Chondrocyte (in vitro differentiated cells): ENCODE data around the gene AJAP1. TPM values are rescaled to one million over a fixed set of nuclear protein-coding genes. Genes with fewer than 3 reads are reported as not detected.

ENCODE experiments used
- DNase-seq: peaks from one replicate; pipeline ENCODE4 v3.0.0; 2021; ENCODE audit warnings: mixed read lengths, low spot score
- H3K27ac Mint-ChIP-seq: one replicate; pipeline ENCODE4 v1.8.0; 2021; ENCODE audit warnings: mild to moderate bottlenecking, moderate library complexity, mixed read lengths; ENCODE audit not compliant: unreplicated experiment
- H3K27me3 Mint-ChIP-seq: 2 replicates; pipeline ENCODE4 v1.8.0; 2021; ENCODE audit warnings: low read depth, mixed read lengths
- H3K36me3 Mint-ChIP-seq: 2 replicates; pipeline ENCODE4 v1.8.0; 2021; ENCODE audit warnings: low read depth, mixed read lengths
- H3K4me1 Mint-ChIP-seq: 2 replicates; pipeline ENCODE4 v1.8.0; 2021; ENCODE audit warnings: low read depth, mild to moderate bottlenecking, mixed read lengths
- H3K4me3 Mint-ChIP-seq: one replicate; pipeline ENCODE4 v1.8.0; 2021; ENCODE audit warnings: mild to moderate bottlenecking, moderate library complexity, mixed read lengths; ENCODE audit not compliant: unreplicated experiment
- H3K9me3 Mint-ChIP-seq: 2 replicates; pipeline ENCODE4 v1.8.0; 2021; ENCODE audit warnings: low read depth, mixed read lengths
- CTCF ChIP-seq: fragments of 200-600 bp; sonication (generic); IDR thresholded peaks from 2 replicates; pipeline ENCODE4 v1.5.0; 2021; ENCODE audit warnings: antibody characterized with exemption, mild to moderate bottlenecking, moderate library complexity
- total RNA-seq: library from RNA; stranded (reverse); gene quantifications from 3 replicates; pipeline ENCODE4 v1.2.1, GENCODE V29; 2021

The AJAP1 gene
- total RNA-seq, 1 donor from 2014 or later, result not detected

DNA sequence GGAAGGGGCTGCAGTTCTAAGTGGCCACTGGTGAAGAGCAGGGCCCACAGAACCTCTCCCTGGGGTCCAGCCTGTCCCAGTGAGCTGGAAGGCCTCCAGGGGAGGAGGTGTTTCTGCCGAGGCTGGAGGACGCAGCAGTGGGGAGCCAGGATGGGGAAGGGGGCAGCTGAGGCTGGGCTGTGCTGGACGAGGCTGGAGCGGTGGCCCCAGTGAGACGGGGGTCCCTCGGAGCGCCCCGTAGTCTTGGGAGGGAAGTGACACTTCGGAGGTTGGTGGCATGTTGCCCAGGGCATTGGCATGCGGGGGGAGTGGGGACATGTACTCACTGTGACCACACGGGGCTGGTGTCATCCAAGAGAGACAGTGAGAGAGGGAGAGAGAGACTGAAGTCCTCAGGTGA lies 33.5 kb downstream of the AJAP1 start:
- no peak overlapping the region for H3K4me3 Mint-ChIP-seq
- no peaks in the 10 kb centered on the region for H3K36me3 Mint-ChIP-seq
- no peaks in the 10 kb centered on the region for H3K4me1 Mint-ChIP-seq
- peaks cover 1% of the 10 kb centered on the region for H3K27me3 Mint-ChIP-seq
- DNase-seq, result peak; percentile 81
- no peak for TF ChIP-seq CTCF
- no peak overlapping the region for H3K27ac Mint-ChIP-seq
- peaks cover 8% of the 10 kb centered on the region for H3K9me3 Mint-ChIP-seq

DNA sequence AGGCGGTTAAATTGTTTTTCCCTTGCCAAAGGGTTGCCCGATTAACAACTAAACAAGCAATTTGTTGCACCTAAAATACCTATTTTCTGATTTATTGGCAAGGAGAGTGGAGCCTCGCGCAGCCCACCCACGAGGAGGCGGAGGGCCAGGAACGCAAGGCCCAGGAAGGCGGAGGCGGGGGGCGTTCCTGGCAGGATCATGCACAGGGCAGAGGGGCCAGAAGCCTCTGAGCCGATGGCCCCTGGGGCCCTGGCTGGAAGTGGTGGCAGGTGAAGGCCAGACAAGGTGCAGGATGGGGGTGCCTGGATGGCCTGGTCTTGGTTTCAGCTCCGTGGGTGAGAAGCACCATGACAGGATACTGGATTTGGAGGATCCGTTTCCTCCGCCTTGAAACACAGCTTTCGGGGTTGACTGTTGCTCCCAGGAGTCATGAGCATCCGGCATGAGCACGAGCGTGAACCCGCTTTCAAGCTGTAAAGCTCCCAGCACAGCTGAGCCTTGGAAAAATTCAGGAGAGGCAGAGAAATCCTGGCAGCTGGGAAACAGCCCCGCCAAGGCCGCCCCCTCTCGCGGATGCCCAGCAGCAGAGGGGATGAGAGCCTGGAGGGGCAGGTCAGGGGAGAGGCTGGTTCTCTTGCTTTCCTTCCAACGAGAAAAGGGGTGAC lies 35.0 kb downstream of the AJAP1 start:
- H3K4me3 Mint-ChIP-seq, result no peak overlapping the region
- peaks cover 1% of the 10 kb centered on the region for H3K27me3 Mint-ChIP-seq
- H3K36me3 Mint-ChIP-seq, result no peaks in the 10 kb centered on the region
- no peak overlapping the region for H3K27ac Mint-ChIP-seq
- no peak for DNase-seq
- H3K9me3 Mint-ChIP-seq, result peaks cover 5% of the 10 kb centered on the region
- TF ChIP-seq CTCF, result no peak
- no peaks in the 10 kb centered on the region for H3K4me1 Mint-ChIP-seq

DNA sequence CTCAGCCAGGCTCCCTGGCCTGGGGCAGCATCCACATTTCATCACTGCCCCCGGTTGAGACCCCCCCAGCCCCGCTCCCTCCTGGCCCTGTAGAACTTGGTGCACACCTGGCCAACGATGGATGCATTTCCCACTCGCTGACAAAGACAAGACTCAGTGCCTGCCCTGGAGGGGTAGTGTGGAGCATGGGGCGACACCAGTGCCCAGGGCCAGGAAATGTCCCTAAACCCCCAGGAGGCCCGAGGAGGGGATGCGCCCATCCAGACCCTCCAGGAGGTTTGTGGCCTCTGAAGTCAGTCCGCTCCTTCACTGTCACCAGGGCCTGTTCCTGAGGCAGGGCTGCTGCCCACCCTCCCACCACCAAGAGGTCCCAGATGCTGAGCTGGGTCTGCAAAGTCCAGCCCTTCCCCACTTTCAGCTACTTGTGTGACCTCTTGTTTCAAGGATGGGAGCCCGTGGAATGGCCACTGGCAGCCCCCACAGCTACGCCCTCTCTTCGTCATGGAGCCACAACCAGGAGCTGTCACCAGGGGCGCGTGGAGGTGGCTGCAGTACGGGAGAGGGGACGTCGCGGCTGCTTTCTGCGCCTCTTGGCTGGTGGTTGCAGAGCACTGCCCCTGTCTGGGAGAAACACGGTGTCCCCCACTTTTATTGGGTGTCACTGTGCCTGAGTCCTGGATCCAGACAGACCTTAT lies 35.7 kb downstream of the AJAP1 start:
- Mint-ChIP-seq H3K9me3 (peaks cover 12% of the 10 kb centered on the region), H3K4me3 (no peak overlapping the region)
- DNase-seq, result peak; percentile 68

GRCh38 chr1:4690951-4691675 lies 36.7 kb downstream of the AJAP1 start:
- Mint-ChIP-seq H3K27ac (no peak overlapping the region), H3K9me3 (peaks cover 18% of the 10 kb centered on the region), H3K4me1 (no peaks in the 10 kb centered on the region), H3K4me3 (no peak overlapping the region), H3K36me3 (no peaks in the 10 kb centered on the region), H3K27me3 (peaks cover 1% of the 10 kb centered on the region)
- peak; percentile 86 for DNase-seq
- TF ChIP-seq CTCF, result no peak

More for the DNA sequence above, 35.7 kb downstream of the AJAP1 start:
- Mint-ChIP-seq H3K27ac (no peak overlapping the region), H3K27me3 (peaks cover 1% of the 10 kb centered on the region), H3K36me3 (no peaks in the 10 kb centered on the region), H3K4me1 (no peaks in the 10 kb centered on the region)
- no peak for TF ChIP-seq CTCF

DNA sequence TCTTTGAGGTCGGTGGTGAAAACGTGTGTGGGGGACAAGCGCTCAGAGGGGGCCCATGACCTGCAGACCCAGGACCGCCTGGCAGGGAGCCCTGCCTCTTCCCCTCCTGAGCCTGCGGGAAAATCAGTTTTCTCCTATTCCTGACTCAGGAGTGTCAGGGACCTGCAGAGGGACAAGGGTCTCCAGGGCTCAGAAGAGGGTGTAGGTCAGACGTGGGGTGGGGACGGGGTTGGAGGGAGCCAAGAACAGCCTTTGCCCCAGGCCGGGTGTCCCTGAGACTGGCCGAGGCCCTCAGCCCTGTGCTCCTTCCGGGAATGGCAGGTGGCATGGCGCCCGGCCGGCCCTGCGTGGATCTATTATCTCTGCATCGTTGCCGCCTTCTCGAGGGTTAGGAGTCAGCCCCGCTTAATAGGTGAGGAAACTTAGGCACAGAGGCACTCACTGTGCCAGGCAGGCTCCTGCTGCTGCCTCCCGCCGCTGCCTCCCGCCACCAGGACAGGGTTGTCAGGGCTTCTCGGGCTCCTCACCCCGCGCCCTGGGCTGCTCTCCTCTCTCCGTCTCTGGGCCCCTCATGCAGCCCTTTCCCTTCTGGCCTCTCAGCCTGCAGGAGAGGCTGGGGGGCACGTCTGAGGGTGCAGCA lies 37.5 kb downstream of the AJAP1 start:
- peaks cover 18% of the 10 kb centered on the region for H3K9me3 Mint-ChIP-seq

More for the DNA sequence above, 37.5 kb downstream of the AJAP1 start:
- H3K27ac Mint-ChIP-seq, result no peak overlapping the region
- no peak overlapping the region for H3K4me3 Mint-ChIP-seq
- no peak for TF ChIP-seq CTCF
- H3K36me3 Mint-ChIP-seq, result no peaks in the 10 kb centered on the region
- peak; percentile 87 for DNase-seq
- no peaks in the 10 kb centered on the region for H3K4me1 Mint-ChIP-seq
- no peaks in the 10 kb centered on the region for H3K27me3 Mint-ChIP-seq
